Lower leg skin (tissue), 4 donors: Measurements from ENCODE around the gene CFAP20DC. TPM values are rescaled to one million over a fixed set of nuclear protein-coding genes. Genes with fewer than 3 reads are reported as not detected.

ENCODE experiments used
- DNase-seq, 2 donors: peaks; one replicate each; pipeline ENCODE4 v3.0.0-alpha.2; 2019; ENCODE audit warnings: low spot score in 2 of 2
- H3K4me3 ChIP-seq: fragments of 200-600 bp; sonication (generic); 2 replicates; pipeline ENCODE4 v1.5.1; 2017; ENCODE audit warnings: mild to moderate bottlenecking, low read depth; ENCODE audit not compliant: poor library complexity, severe bottlenecking
- CTCF ChIP-seq, 3 donors: fragments of 450-650 bp; IDR thresholded peaks; one replicate each; pipeline ENCODE4 v1.5.1; 2016; ENCODE audit warnings: antibody characterized with exemption in 3 of 3, mild to moderate bottlenecking in 3 of 3, moderate library complexity in 2 of 3
- POLR2A ChIP-seq, 2 donors: fragments of 450-650 bp; IDR thresholded peaks; one replicate each; pipeline ENCODE4 v1.6.1; 2016 to 2017; ENCODE audit warnings: antibody characterized with exemption in 2 of 2, mild to moderate bottlenecking in 1 of 2, moderate library complexity in 1 of 2
- WGBS, 2 donors: methylation state at CpG; one replicate each; pipeline ENCODE4 v1.1.5; 2018; 5-methylcytosine and 5-hydroxymethylcytosine counted together
- intact Hi-C: fragments of 100-400 bp; cut with DNase I; formaldehyde crosslinking; loops from one replicate; pipeline ENCODE4 v1.15.0; 2023; ENCODE audit warnings: low total_unique reads
- total RNA-seq, 4 donors: library from RNA; depleted of rRNA; stranded (reverse); fragments of >200 nt; gene quantifications; one replicate each; pipeline ENCODE4 v1.1.0, GENCODE V29; 2016

Gene CFAP20DC
- total RNA-seq, 4 donors from 2014 or later: 0.11 to 0.94 (median 0.39) TPM

GRCh38 chr3:58804914-58805313 is 244.9 kb downstream of the CFAP20DC start:
- intact Hi-C loops: no loop called here
- no peak overlapping the region for H3K4me3 ChIP-seq
- no peak for DNase-seq
- 85 to 90% methylated on average over 2 of the region's 2 CpGs for WGBS, 2 donors
- TF ChIP-seq POLR2A (IDR thresholded peaks at IDR 0.05) (no peak), CTCF (IDR thresholded peaks at IDR 0.05) (no peak)

- TF ChIP-seq CTCF (IDR thresholded peaks at IDR 0.05) (no peak), POLR2A (IDR thresholded peaks at IDR 0.05) (no peak)
- intact Hi-C loops: no loop called here
- DNase-seq: no peak
- H3K4me3 ChIP-seq: no peak overlapping the region
- WGBS, 2 donors: 61 to 72% methylated on average over 6 of the region's 6 CpGs
Observed at GRCh38 chr3:58801541-58801940, 248.3 kb downstream of the CFAP20DC start.

GRCh38 chr3:58800940-58801339 is 248.9 kb downstream of the CFAP20DC start:
- TF ChIP-seq POLR2A (IDR thresholded peaks at IDR 0.05) (no peak), CTCF (IDR thresholded peaks at IDR 0.05) (no peak)
- no peak for DNase-seq
- intact Hi-C loops: no loop called here
- WGBS, 2 donors: 44 to 55% methylated on average over 3 of the region's 3 CpGs
- no peak overlapping the region for H3K4me3 ChIP-seq

- intact Hi-C loops: no loop called here
- no peak overlapping the region for H3K4me3 ChIP-seq
- 84 to 91% methylated on average over 2 of the region's 2 CpGs for WGBS, 2 donors
- no peak for DNase-seq
- no peak for TF ChIP-seq CTCF (IDR thresholded peaks at IDR 0.05)
- TF ChIP-seq POLR2A (IDR thresholded peaks at IDR 0.05): no peak
Observed at GRCh38 chr3:58800032-58800431, 249.8 kb downstream of the CFAP20DC start.

GRCh38 chr3:58799271-58799670 is 250.6 kb downstream of the CFAP20DC start:
- H3K4me3 ChIP-seq: no peak overlapping the region
- TF ChIP-seq CTCF (IDR thresholded peaks at IDR 0.05): no peak
- no peak for TF ChIP-seq POLR2A (IDR thresholded peaks at IDR 0.05)
- no peak for DNase-seq
- 74 to 78% methylated on average over 3 of the region's 3 CpGs for WGBS, 2 donors
- intact Hi-C loops: no loop called here

GRCh38 chr3:58798312-58798711 is 251.5 kb downstream of the CFAP20DC start:
- no peak for DNase-seq
- no peak for TF ChIP-seq CTCF (IDR thresholded peaks at IDR 0.05)
- TF ChIP-seq POLR2A (IDR thresholded peaks at IDR 0.05): no peak
- intact Hi-C loops: no loop called here
- WGBS, 2 donors: 69 to 71% methylated on average over 2 of the region's 2 CpGs
- H3K4me3 ChIP-seq: no peak overlapping the region
